Endothelial cell of umbilical vein (primary cell): ENCODE data around the gene TADA2B. TPM values are rescaled to one million over a fixed set of nuclear protein-coding genes. Genes with fewer than 3 reads are reported as not detected.

Source experiments
- BruUV-seq: library from RNA; stranded (reverse); fragments of 400-500 nt; replicated peaks from 2 replicates; lab custom pipeline; 2021; lab: Mats Ljungman, UMichigan
- CTCF ChIA-PET: fragments of 300-600, 350-600 bp; sonication (Branson Sonifier 250); formaldehyde crosslinking; loops from one replicate; lab custom pipeline; 2021; ENCODE audit warnings: antibody characterized with exemption, inconsistent platforms; lab: Charles Lee
- POLR2A ChIA-PET: fragments of 300-600, 350-600 bp; sonication (Branson Sonifier 250); formaldehyde crosslinking; loops from one replicate; lab custom pipeline; 2021; ENCODE audit warnings: antibody characterized with exemption, inconsistent platforms; lab: Charles Lee
- DNase-seq: peaks from one replicate; pipeline ENCODE4 v3.0.0-alpha.2; 2011; ENCODE audit warnings: low read depth, low spot score
- FAIRE-seq: peaks from 2 replicates; lab custom pipeline; 2011; peaks lifted over from hg19 to GRCh38; lab: Jason Lieb, UNC
- H2AFZ ChIP-seq: 2 replicates; pipeline ENCODE4 v1.6.0; 2012; ENCODE audit warnings: low read depth, low read length, control low read depth, inconsistent platforms
- H3K27ac ChIP-seq: 2 replicates; pipeline ENCODE4 v1.5.1; 2011; ENCODE audit warnings: low read depth, mild to moderate bottlenecking, control low read depth, low read length, moderate library complexity; ENCODE audit not compliant: insufficient read depth
- H3K27me3 ChIP-seq, 2 experiments: 2 replicates each; pipeline versions ENCODE4 v1.6.0 to v1.6.1; 2011; ENCODE audit warnings: low read length in 2 of 2, mixed read lengths in 1 of 2; ENCODE audit not compliant: control insufficient read depth in 2 of 2, insufficient read depth in 2 of 2
- H3K36me3 ChIP-seq, 2 experiments: 2 replicates in 1 of 2; 3 replicates in 1 of 2; pipeline ENCODE4 v1.5.1; 2011; ENCODE audit warnings: low read length in 2 of 2, mild to moderate bottlenecking in 1 of 2, moderate library complexity in 1 of 2; ENCODE audit not compliant: control insufficient read depth in 2 of 2, insufficient read depth in 2 of 2; ENCODE audit errors: extremely low read depth in 1 of 2
- H3K4me1 ChIP-seq: 3 replicates; pipeline ENCODE4 v1.5.1; 2011; ENCODE audit warnings: mild to moderate bottlenecking, low read length; ENCODE audit not compliant: control insufficient read depth, insufficient read depth; ENCODE audit errors: extremely low read depth
- H3K4me2 ChIP-seq: 2 replicates; pipeline ENCODE4 v1.6.1; 2011; ENCODE audit warnings: low read length, control low read depth, mixed read lengths; ENCODE audit not compliant: insufficient read depth
- H3K4me3 ChIP-seq, 3 experiments: fragments of 200-600 bp in 1 of 3; sonication (generic), shearing (Covaris generic) in 1 of 3; replicated peaks in 1 of 3; 2 replicates each; pipeline ENCODE4 v1.5.1; 2011 to 2016; ENCODE audit warnings: control low read depth in 3 of 3, low read length in 3 of 3, mild to moderate bottlenecking in 2 of 3, inconsistent platforms in 1 of 3, low read depth in 1 of 3, moderate library complexity in 1 of 3; ENCODE audit not compliant: insufficient read depth in 1 of 3
- H3K79me2 ChIP-seq: 2 replicates; pipeline ENCODE4 v1.6.0; 2012; ENCODE audit warnings: low read length, inconsistent platforms; ENCODE audit not compliant: control insufficient read depth, insufficient read depth
- H3K9ac ChIP-seq: replicated peaks from 2 replicates; pipeline ENCODE3; 2011; ENCODE audit warnings: low read length, control low read depth; ENCODE audit not compliant: insufficient read depth; ENCODE audit errors: extremely low read depth
- H3K9me1 ChIP-seq: replicated peaks from 3 replicates; pipeline ENCODE4 v1.6.0; 2011; ENCODE audit warnings: mild to moderate bottlenecking, low read length; ENCODE audit not compliant: control insufficient read depth, insufficient read depth; ENCODE audit errors: extremely low read depth
- H3K9me3 ChIP-seq: replicated peaks from 2 replicates; pipeline ENCODE4 v1.5.1; 2012; ENCODE audit warnings: low read length, inconsistent platforms; ENCODE audit not compliant: control insufficient read depth, insufficient read depth
- H4K20me1 ChIP-seq: replicated peaks from 2 replicates; pipeline ENCODE3; 2011; ENCODE audit warnings: mild to moderate bottlenecking, low read length; ENCODE audit not compliant: control insufficient read depth, insufficient read depth; ENCODE audit errors: extremely low read depth
- EZH2 ChIP-seq: IDR thresholded peaks from 2 replicates; pipeline ENCODE4 v1.6.1; 2012; ENCODE audit warnings: borderline replicate concordance, low read depth, mild to moderate bottlenecking, moderate library complexity, low read length, inconsistent platforms; ENCODE audit not compliant: severe bottlenecking
- FOS ChIP-seq: IDR thresholded peaks from 2 replicates; pipeline ENCODE4 v1.6.1; 2011; ENCODE audit warnings: mild to moderate bottlenecking, low read length, moderate library complexity, borderline replicate concordance; ENCODE audit not compliant: insufficient read depth
- GATA2 ChIP-seq: IDR thresholded peaks from 2 replicates; pipeline ENCODE4 v1.7.0; 2011; ENCODE audit warnings: low read depth, mild to moderate bottlenecking, moderate library complexity, mixed read lengths, low read length; ENCODE audit not compliant: insufficient read length, insufficient read depth
- JUN ChIP-seq: IDR thresholded peaks from 2 replicates; pipeline ENCODE4 v1.6.1; 2011; ENCODE audit warnings: borderline replicate concordance, low read depth; ENCODE audit not compliant: insufficient read length, insufficient read depth
- MAX ChIP-seq: IDR thresholded peaks from 2 replicates; pipeline ENCODE4 v1.6.1; 2011; ENCODE audit not compliant: insufficient read depth, insufficient read length
- MYC ChIP-seq: IDR thresholded peaks from one replicate; pipeline ENCODE4 v1.6.1; 2011; ENCODE audit warnings: mild to moderate bottlenecking, low read depth, low read length
- POLR2A ChIP-seq: IDR thresholded peaks from 2 replicates; pipeline ENCODE4 v1.6.1; 2012; ENCODE audit warnings: low read depth, mild to moderate bottlenecking, control low read depth, low read length
- POLR2AphosphoS5 ChIP-seq: IDR thresholded peaks from 2 replicates; pipeline ENCODE4 v1.6.1; 2012; ENCODE audit warnings: low read depth, mild to moderate bottlenecking, control low read depth, low read length, moderate library complexity; ENCODE audit not compliant: insufficient read depth
- dilution Hi-C: fragments of 300-500 bp; cut with MboI; formaldehyde crosslinking; loops from one replicate; pipeline ENCODE4 v1.15.0; 2019; ENCODE audit warnings: low sequenced_read_pairs; ENCODE audit not compliant: extremely low pct_ligation_motif_present
- intact Hi-C: fragments of 100-400 bp; cut with micrococcal nuclease; formaldehyde crosslinking; loops from one replicate; pipeline ENCODE4 v1.10.0; 2022
- polyA plus RNA-seq, 4 experiments: library from polyadenylated mRNA; depleted of rRNA in 3 of 4; stranded (reverse) in 3 of 4; unstranded in 1 of 4; fragments of >200 nt; gene quantifications; 2 replicates each; pipeline versions ENCODE4 v1.2.1 to v1.2.3, GENCODE V29; 2011 to 2012; ENCODE audit warnings: missing spikeins in 1 of 4
- total RNA-seq: library from RNA; stranded (reverse); gene quantifications from 2 replicates; pipeline ENCODE4 v1.2.3, GENCODE V29; 2021
- TF ChIP-seq, protein P1 (sequence below), 2 donors: IDR thresholded peaks; 1 replicate in 1 of 2; 2 replicates in 1 of 2; pipeline ENCODE4 v1.5.1; 2011; ENCODE audit warnings: low read length in 2 of 2, mild to moderate bottlenecking in 2 of 2, moderate library complexity in 2 of 2, control low read depth in 1 of 2, inconsistent platforms in 1 of 2, low read depth in 1 of 2; ENCODE audit not compliant: insufficient read depth in 1 of 2; ENCODE audit errors: extremely low read depth in 1 of 2

The TADA2B gene
- total and polyA plus RNA-seq, 2 donors (not counting 3 experiments of a cell fraction or from before 2014, with no cell fraction given): 5.5 to 11.5 TPM

GRCh38 chr4:7094916-7095315, 51.7 kb downstream of the TADA2B start:
- FAIRE-seq: no peak
- CTCF ChIA-PET: no interaction called here
- no peaks in the 10 kb centered on the region for H3K36me3 ChIP-seq
- H3K27me3 ChIP-seq: peaks cover 11 to 17% of the 10 kb centered on the region in 2 experiments
- no peaks in the 10 kb centered on the region for H3K9me3 ChIP-seq
- dilution Hi-C loops: no loop called here
- no peak overlapping the region for H3K4me2 ChIP-seq
- POLR2A ChIA-PET: no interaction called here
- H2AFZ ChIP-seq: no peak overlapping the region
- no peaks in the 10 kb centered on the region for H3K79me2 ChIP-seq
- no peak overlapping the region for H3K4me3 ChIP-seq
- BruUV-seq: no TSS peak
- intact Hi-C loops: no loop called here
- H3K4me1 ChIP-seq: no peaks in the 10 kb centered on the region
- TF ChIP-seq, protein P1, sequence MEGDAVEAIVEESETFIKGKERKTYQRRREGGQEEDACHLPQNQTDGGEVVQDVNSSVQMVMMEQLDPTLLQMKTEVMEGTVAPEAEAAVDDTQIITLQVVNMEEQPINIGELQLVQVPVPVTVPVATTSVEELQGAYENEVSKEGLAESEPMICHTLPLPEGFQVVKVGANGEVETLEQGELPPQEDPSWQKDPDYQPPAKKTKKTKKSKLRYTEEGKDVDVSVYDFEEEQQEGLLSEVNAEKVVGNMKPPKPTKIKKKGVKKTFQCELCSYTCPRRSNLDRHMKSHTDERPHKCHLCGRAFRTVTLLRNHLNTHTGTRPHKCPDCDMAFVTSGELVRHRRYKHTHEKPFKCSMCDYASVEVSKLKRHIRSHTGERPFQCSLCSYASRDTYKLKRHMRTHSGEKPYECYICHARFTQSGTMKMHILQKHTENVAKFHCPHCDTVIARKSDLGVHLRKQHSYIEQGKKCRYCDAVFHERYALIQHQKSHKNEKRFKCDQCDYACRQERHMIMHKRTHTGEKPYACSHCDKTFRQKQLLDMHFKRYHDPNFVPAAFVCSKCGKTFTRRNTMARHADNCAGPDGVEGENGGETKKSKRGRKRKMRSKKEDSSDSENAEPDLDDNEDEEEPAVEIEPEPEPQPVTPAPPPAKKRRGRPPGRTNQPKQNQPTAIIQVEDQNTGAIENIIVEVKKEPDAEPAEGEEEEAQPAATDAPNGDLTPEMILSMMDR (IDR thresholded peaks at IDR 0.05; ENCODE audit: extremely low read depth in 1 of 2, insufficient read depth in 1 of 2, low read depth in 1 of 2, low read length in 2 of 2): no peak
- TF ChIP-seq MYC: no peak
- H3K9ac ChIP-seq: no peak overlapping the region
- H3K9me1 ChIP-seq: no peaks in the 10 kb centered on the region
- H3K27ac ChIP-seq: no peak overlapping the region
- no peak for DNase-seq
- no peaks in the 10 kb centered on the region for H4K20me1 ChIP-seq

GRCh38 chr4:7095611-7096155, 52.5 kb downstream of the TADA2B start:
- no TSS peak for BruUV-seq
- POLR2A ChIA-PET: no interaction called here
- TF ChIP-seq, protein P1 (IDR thresholded peaks at IDR 0.05; ENCODE audit: extremely low read depth in 1 of 2, insufficient read depth in 1 of 2, low read depth in 1 of 2, low read length in 2 of 2): no peak
- TF ChIP-seq POLR2AphosphoS5 (no peak), POLR2A (no peak), JUN (no peak), MYC (no peak), EZH2 (no peak), MAX (no peak), GATA2 (no peak), FOS (no peak)

More at GRCh38 chr4:7095611-7096155, 52.5 kb downstream of the TADA2B start:
- Histone ChIP-seq H3K4me2 (no peak overlapping the region), H4K20me1 (no peaks in the 10 kb centered on the region), H2AFZ (no peak overlapping the region), H3K9me1 (no peaks in the 10 kb centered on the region), H3K79me2 (no peaks in the 10 kb centered on the region), H3K27ac (no peak overlapping the region), H3K36me3 (no peaks in the 10 kb centered on the region), H3K9ac (no peak overlapping the region), H3K4me3 (no peak overlapping the region), H3K27me3 (peaks cover 8 to 15% of the 10 kb centered on the region in 2 experiments), H3K4me1 (no peaks in the 10 kb centered on the region), H3K9me3 (no peaks in the 10 kb centered on the region)
- FAIRE-seq (no peak), DNase-seq (no peak)
- dilution Hi-C loops (no loop called here), intact Hi-C loops (no loop called here)
- CTCF ChIA-PET: interaction anchor here (1.1 kb wide), 1 partner anchor 12 kb away, joined by 3 read pairs; no protein-coding TSS in a partner anchor
